ENCODE measurements around the gene KRT33B.
A peak's percentile ranks its signal among the peaks of the same experiment; 100 is the strongest.

KRT33B gene

GRCh38 chr17:41407226-41407625 is 37.6 kb upstream of the KRT33B start (continued):
- no peak for TF ChIP-seq ZNF704 (tag by site-specific recombination; IDR thresholded peaks at IDR 0.05)
- no peak for TF ChIP-seq ZNF211 (tag by site-specific recombination; IDR thresholded peaks at IDR 0.05; ENCODE audit: low read depth)
- no peak for TF ChIP-seq ZNF292 (tag by site-specific recombination; IDR thresholded peaks at IDR 0.05; ENCODE audit: borderline replicate concordance, low read depth)

- Histone ChIP-seq H3K4me3 (ENCODE audit: low read depth, low read length) (no peak overlapping the region), H3K27ac (ENCODE audit: extremely low read depth, low read depth, low read length) (no peak overlapping the region), H3K4me1 (ENCODE audit: control insufficient read depth, insufficient read depth, low read length) (peaks cover 9% of the 10 kb centered on the region), H3K9me3 (ENCODE audit: control insufficient read depth, insufficient read depth, low read depth, low read length) (no peaks in the 10 kb centered on the region), H3K36me3 (ENCODE audit: control insufficient read depth in 2 of 2, insufficient read depth in 1 of 2, low read length in 2 of 2) (no peaks in the 10 kb centered on the region)
- ChIA-PET POLR2A (no interaction called here), CTCF (interaction anchor here (0.6 to 1.6 kb wide), 12 partner anchors 10 to 551 kb away, joined by 3 to 6 read pairs (median 3); no protein-coding TSS in a partner anchor)
- TF ChIP-seq TRIM28 (IDR thresholded peaks at IDR 0.05; ENCODE audit: borderline replicate concordance, low read length) (no peak), CTCF (tag by site-specific recombination; IDR thresholded peaks at IDR 0.05) (peak; percentile 54)
Measured at GRCh38 chr17:41406205-41406604, 36.6 kb upstream of the KRT33B start.

GRCh38 chr17:41404024-41404671 is 34.5 kb upstream of the KRT33B start:
- H3K36me3 ChIP-seq (ENCODE audit: control insufficient read depth in 2 of 2, insufficient read depth in 1 of 2, low read length in 2 of 2): no peaks in the 10 kb centered on the region
- no peak overlapping the region for H3K27ac ChIP-seq (ENCODE audit: extremely low read depth, low read depth, low read length)
- peaks cover 12% of the 10 kb centered on the region for H3K4me1 ChIP-seq (ENCODE audit: control insufficient read depth, insufficient read depth, low read length)
- ChIA-PET POLR2A (interaction anchor here (1.2 to 1.6 kb wide), 3 partner anchors 57 to 284 kb away, joined by 3 to 6 read pairs (median 4); partner anchors contain the start of gene KRT19), CTCF (interaction anchor here (0.6 to 2.5 kb wide), 16 partner anchors 12 to 524 kb away, joined by 3 to 13 read pairs (median 4); no protein-coding TSS in a partner anchor)
- H3K4me3 ChIP-seq (ENCODE audit: low read depth, low read length): no peak overlapping the region
- H3K9me3 ChIP-seq (ENCODE audit: control insufficient read depth, insufficient read depth, low read depth, low read length): no peaks in the 10 kb centered on the region
- no peak for TF ChIP-seq ZNF404 (tag by site-specific recombination; IDR thresholded peaks at IDR 0.05)
- TF ChIP-seq ZNF362 (tag by site-specific recombination; IDR thresholded peaks at IDR 0.05): 0 out of 2 replicates have a peak, but pooled peaks have one; percentile 42
- TF ChIP-seq ZNF629 (tag by site-specific recombination; IDR thresholded peaks at IDR 0.05): peak; percentile 97
- no peak for TF ChIP-seq ZNF513 (tag by site-specific recombination; IDR thresholded peaks at IDR 0.05)
- no peak for TF ChIP-seq ZNF132 (tag by site-specific recombination; IDR thresholded peaks at IDR 0.05; ENCODE audit: borderline replicate concordance)
- TF ChIP-seq ZNF518A (tag by site-specific recombination; conservative IDR thresholded peaks at IDR 0.05; ENCODE audit: low read depth): peak; percentile 62
- 0 out of 2 replicates have a peak, but pooled peaks have one; percentile 49 for TF ChIP-seq ZNF621 (tag by site-specific recombination; IDR thresholded peaks at IDR 0.05)
- TF ChIP-seq ZFP37 (tag by site-specific recombination; IDR thresholded peaks at IDR 0.05): no peak; the same call in 1 of the 2 replicates
- TF ChIP-seq ZSCAN4 (tag by site-specific recombination; IDR thresholded peaks at IDR 0.05): no peak
- TF ChIP-seq ZNF704 (tag by site-specific recombination; IDR thresholded peaks at IDR 0.05): no peak
- TF ChIP-seq ZNF701 (tag by site-specific recombination; IDR thresholded peaks at IDR 0.05): no peak
- TF ChIP-seq ZXDB (tag by site-specific recombination; IDR thresholded peaks at IDR 0.05): no peak; the same call in 1 of the 2 replicates
- peak; percentile 88 for TF ChIP-seq ZNF24 (tag by site-specific recombination; IDR thresholded peaks at IDR 0.05)
- TF ChIP-seq ZNF184 (tag by site-specific recombination; IDR thresholded peaks at IDR 0.05): peak; percentile 74; the same call in 1 of the 2 replicates
